HG03108 (cell line): ENCODE data around the gene DLGAP1.

Experiments used
- ATAC-seq: cut with Tn5 transposase; IDR thresholded peaks from one replicate; pipeline ENCODE4 v1.9.1; 2021; ENCODE audit warnings: moderate library complexity; ENCODE audit not compliant: unreplicated experiment

DLGAP1 gene

DNA sequence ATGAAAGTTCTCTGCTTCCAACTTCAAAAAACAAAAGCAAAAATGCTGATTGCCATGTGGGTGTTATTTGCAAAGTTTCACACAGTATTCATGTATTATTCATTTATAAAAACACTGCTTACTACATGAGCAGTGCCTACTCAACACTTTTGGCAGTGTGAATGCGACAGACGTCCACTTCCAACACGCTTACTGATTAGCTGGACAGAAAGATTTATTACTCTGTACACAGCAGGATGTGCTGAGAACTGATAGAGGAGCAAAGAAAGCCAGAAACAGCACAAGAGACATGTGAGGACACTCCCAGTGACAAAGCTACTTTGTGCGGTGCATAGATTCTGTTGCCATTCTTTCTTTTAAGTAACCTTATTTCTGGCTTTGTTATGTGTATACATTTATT, 258.8 kb downstream of the DLGAP1 start:
- no peak for ATAC-seq

DNA sequence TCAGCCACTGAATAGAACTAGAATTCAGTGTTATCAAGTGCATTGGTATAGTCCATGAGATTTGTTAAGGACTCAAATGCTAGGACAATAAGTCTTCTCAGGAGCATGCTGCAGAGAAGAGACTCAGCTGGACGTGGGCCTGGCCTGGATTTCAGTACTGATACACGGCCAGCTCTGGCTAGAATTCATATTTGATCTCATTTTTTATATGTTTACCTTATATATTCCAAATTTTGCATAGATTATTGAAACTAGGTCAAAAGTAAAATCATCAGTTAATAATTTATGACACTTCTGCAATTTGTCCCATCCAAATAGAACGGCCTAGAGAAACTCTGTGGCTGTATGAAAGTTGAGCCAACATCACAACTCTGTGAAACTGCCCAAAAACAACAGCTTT, 262.0 kb downstream of the DLGAP1 start:
- ATAC-seq = no peak

DNA sequence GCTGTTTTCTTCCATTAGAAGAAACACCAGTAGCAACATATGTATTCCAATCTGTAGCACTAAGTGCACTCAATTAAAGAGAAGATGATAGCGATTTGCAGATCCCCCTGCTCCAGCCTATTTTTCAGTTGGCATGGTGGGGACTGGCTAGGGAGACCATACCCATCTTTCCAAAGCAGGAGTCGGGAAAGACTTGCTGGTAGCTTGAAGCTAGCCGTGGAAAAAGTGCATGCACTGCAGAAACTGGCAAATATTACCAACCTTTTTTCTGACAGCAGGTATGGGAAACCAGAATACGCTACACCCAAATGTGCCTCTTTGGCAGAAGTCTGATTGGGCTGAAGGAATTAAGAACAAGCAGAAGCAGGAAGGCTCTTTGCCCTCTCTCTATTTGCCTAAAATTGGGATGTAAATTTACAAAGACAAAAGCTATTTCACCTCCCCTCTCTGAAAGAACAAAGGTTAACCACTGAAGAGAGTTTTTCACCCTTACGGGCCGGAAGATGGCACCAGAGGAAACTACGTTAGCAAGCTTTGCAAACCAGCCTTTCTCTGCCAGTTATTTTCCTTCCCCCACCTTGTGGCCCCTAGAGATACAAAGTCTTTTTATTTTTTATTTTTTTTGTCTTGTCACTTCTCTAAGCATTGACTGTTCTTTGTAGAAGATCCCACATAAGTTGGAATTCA, 273.1 kb downstream of the DLGAP1 start:
- ATAC-seq = no peak

DNA sequence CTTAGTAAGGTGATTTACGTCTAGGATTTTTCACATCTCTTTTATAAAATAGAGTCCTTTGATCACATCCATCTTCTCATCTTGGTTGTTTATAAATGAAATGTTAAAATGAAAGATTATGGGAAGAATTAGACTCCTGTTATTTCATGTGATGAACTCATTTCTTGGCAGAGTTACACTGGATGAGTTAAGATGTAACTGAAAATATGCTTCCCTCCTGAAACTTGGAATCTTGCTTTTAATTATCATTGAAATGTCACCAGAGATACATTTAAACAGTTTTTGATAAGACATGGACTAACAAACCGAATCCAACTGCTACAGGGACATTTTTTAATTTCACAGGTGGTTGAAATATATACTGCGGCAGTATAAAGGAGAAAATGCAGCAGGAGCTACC, 274.0 kb downstream of the DLGAP1 start:
- no peak for ATAC-seq

DNA sequence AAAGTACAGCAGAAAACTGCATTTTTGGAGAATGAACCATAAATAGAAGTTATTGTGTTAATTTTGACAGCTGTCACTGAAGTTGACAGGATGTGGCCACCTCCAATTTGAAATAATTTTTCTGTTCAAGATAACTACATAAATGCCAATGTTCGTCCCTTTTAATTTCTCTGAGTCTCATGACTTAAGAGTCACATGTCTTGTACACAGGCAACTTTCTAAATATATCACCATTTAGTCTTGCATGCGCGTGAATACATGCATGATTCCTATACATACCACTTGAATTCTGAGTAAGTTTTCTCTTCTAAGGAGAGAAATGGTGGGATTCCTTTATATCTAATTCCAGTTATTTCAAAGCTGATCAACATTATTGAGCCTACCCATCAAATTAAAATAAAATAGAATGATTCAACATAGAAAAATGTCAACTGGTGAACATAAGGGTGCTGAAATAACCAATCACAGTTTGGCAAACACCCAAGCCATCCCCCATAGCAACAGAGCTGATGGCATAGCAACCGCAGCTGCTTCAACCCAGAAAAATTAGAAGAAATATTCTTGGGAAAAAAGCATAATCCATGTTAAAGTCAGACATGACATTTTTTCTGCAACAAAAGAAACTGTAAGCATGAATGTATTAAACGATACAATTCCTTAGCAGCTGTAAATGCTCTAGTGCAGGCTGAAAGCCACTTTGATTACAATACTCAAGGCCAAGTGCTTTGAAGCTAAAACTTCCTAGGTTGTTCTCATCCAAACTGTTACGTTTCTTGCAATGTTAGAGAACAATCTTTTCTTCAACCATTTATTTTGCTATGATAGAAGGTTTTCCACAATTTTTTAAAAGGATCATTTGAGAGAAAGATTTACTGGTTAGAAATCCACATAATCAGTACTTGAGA, 282.7 kb downstream of the DLGAP1 start:
- ATAC-seq = no peak

DNA sequence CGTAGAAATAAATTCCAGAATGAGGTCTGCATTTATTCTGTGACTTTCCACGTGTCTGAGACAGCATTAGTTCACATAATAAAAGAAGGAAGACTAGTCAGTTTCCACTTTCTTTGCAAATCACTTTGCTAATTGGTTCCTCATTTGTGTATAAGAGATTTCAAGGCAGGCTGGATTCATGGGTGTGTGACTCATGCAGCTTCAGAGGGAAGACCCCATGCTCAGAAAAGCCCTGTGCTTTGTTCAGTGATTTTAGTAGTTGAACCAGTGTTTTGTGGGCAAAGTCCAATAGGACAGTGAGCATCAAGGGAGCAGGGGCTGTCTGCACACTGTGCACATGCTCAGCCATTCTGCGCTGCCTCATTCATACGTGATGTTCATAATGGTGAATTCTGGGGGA, 297.8 kb downstream of the DLGAP1 start:
- no peak for ATAC-seq

DNA sequence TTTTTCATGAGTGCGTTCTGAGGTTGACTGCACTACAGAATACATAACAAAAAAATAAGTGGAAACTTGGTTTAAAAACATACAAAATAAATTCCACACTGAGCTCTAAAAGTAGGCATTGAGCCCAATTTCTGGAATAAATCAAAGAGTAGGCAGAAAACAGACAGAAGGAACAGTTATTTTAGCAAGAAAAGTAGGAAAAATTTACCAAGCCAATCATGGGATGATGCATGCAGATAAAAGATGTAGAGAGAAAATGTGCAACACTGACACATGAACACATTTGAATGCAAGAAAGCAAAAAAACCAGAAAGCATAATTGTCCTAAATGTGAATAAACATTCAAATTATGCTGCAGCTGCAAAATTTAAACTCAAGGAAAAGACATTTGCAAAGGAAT, 308.3 kb downstream of the DLGAP1 start:
- ATAC-seq = no peak

DNA sequence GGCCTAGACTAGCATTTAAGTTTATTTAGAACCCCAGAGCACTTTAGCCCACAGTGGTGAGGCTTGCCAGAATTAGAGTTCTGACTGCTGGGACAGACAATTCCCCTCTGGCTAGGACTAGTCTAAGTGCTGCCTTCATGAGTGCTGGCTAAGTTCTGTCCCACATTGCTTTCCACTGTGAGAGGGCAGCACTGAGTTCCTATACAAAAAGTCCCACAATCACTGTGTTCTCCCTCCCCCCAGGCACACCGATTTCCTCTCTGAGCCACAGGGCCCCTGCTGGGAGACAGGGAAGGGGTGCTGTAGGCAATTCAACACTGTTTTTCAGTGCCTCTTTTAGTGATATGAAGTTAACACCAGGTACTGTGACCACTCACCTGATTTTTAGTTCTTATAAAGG, 310.9 kb downstream of the DLGAP1 start:
- no peak for ATAC-seq

DNA sequence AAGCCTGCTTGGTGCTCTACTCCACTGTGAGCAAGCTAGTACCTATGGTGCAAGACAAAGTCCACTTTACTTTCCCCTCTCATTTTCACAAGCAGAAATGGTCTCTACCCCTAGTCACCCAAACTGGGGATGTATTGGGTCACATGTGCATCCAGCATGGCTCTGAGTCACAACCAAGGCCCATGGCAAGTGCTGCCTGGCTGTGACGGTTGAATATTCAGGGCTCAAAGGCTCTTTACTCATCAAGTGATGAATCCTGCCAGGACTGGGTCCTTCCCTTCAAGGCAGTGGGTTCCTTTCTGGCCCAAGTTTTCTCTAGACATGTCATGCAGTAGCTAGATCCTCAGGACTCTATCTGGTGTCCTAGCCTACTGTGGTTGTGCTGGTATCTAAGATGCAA, 311.5 kb downstream of the DLGAP1 start:
- no peak for ATAC-seq

DNA sequence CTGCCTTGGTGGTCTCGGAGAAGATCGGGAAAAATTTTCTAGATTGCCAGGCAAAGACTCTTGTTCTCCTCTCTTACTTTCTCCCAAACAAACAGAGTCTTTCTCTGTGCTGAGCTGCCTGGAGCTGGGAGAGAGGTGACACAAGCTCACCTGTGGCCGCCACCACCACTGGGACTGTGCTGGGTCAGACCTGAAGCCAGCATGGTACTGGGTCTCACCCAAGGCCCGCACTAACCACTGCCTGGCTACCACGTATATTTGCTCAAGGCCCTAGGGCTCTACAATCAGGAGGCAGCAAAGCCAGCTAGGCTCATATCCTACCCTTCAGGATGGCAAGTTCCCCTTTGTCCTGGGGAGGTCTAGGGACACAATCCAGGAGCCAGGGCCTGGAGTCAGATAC, 312.2 kb downstream of the DLGAP1 start:
- no peak for ATAC-seq

DNA sequence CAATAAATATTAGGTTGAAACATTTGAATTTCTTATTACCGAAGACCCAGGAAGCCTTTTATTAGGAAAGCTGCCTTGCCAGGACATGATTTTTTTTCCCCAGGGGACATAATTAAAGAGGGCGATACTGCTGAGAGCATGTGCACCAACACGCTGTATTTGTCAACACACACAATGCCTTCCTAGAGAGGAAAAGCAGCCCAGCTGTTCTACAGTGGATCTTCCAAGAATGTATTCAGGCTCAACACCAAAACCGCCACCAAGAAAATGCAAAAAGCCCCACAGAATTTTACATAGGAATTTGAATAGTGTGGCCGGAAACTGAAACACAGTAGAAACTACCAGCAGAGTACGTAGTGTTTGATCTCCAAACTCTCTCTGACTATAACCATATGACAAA, 320.4 kb downstream of the DLGAP1 start:
- ATAC-seq = no peak

DNA sequence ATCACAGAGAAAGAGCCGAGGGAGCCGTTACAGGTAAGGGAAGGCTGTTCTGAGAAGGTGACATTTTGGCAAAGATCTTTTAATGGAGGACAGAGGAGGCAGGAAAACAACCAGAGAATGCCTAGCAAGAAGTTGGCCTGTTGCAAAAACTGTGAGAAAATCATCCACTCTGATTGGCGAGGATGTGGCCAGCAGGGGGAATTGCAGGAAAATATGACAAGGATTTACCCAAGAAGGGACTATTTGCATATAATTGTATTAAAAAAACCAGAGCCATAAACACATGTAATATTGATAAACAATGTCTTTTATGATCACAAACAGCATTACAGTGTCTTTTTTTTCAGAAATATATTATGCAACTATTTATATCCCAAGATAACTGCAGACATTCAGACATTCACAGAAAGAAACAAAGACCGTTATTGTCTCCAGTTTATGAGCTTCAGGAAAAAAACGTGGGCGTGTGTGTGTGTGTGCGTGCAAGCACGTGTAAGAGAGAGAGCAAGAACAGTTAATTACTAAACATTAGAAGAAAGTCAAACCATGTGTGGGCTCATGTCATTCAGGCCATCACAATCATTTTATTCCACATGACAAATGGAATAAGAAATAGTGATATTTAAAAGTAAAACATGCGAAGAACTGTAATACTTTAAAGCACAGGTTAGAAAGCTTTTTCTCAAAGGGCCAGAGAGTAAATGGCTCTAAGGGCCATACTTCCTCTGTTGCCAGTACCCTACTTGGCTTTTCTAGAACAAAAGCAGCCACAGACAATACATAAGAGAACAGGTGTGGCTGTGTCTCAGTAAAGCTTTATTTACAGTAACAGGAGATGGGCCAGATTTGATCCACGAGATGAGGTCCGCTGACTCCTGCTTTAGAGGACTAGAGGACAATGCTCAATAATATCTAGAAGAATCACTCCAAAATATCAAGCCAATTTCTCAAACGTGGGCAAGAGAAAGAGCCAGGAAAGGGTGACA, 324.1 kb downstream of the DLGAP1 start:
- no peak for ATAC-seq

DNA sequence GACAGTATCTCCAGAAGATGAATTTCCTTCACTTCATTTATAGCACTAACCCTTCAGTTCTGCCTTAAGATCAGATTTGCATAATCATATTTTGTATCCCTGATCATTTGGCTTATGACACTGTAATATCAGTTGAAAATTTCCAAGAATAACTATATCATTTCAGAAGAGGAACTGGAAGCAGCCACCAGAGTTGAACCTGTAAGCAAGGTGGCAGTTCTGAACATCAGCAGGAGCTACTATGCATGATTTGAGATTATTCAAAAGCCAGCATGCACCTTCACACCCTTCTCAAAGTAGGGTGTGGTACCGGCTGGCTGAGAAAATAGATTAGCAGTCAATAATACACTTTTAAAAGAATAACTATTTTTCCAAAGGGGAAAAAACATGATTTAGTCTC, 328.2 kb downstream of the DLGAP1 start:
- ATAC-seq = no peak

DNA sequence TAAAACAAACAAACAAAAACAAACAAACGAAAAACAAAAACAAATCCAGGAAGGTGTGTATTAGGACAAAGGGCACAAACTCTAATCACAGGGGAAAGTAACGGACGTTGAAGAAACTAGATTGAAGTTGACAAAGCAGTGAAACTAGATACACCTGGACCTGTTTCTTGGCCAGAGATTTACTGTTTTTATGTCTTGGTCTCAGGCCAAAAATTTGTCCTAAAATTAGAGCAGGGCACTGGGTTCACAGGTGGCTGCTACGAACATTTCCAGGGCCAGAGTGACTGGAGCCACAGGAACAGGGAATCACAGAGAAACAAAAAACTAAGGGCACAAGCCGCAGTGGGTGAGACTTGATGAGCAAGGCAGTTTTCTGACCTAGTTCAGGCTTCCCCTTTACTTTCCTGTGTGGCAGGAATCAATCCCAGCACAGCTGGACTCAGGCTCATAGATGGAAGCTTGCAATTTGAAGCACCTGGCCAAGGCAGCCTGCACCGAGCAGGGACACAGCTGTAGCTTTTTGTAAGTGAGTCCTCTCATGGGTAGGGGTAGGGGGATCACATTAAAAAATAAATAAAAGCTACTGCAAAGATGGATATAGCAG, 329.4 kb downstream of the DLGAP1 start:
- no peak for ATAC-seq

DNA sequence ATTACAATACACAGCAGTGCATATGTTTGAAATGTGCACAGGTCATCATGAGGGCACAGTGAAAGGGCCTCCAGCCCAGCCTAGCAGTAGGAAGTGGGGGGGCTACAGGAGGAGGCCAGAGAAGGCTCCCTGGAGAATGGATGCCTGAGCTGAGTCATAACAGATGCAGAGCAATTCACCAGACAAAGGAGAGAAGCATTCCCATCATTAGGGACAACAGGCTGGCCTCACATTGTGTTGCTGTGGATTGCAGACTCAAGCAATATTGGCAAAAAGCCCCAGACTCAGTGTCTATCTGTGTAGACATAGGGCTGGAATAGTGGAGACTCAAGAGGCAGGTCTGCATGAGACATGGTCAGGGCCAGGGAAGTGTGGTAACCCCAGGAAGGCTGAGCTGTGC, 329.9 kb downstream of the DLGAP1 start:
- ATAC-seq = no peak

DNA sequence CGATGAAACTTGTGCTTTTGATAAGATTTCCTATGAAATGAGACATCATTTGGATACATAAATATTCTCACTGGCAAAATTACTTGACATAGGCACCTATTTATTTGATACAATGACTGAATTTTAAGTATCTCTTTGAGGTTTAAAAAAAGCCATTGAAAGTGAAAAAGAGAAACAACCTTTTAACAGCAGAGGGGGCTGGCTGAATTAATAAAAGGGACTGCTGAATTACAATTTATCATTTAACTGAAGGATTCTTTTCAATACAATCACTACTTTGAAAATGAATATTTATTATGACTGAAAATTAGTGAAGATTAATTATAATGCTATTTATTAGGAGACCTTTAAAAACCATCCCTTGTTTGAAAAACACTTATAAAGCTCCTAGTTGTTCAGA, 335.3 kb downstream of the DLGAP1 start:
- no peak for ATAC-seq

DNA sequence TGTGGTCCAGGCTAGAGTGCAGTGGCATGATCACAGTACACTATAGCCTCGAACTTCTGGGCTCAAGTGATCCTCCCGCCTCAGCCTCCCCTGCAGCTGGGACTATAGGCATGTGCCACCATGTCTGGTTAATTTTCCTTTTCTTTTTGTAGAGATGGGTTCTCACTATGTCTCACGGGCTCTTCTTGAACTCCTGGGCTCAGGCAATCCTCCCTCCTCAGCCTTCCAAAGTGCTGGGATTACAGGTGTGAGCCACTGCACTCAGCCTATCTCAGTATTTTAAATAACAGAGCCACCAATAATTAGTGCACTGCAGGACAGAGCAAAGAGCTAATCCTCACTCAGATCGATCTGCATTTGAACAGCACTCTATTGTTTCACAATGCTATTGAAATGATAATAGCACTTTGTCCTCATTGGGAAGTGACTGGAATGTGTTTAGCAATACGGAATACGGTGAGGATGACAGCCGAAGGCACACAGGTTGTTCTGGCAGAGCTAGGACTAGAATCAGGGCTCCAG, 335.9 kb downstream of the DLGAP1 start:
- ATAC-seq = no peak

DNA sequence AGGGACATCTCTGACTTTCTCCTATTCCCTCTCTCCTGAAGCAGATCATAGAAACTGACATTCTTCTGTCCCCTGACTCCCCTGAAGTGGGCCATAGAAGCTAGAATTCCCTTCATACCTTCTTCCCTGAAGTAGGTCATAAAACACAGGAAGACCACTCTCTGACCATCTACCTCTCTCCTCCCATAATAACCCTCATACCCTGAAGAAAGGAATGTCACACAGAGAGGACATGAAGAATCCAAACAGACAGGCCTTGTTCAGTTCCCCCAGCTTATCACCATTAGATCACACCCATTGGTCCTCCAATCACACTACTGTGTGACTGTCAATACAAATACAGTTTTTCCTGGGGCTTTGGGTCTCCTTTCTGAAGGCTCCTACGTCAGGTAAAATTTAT, 347.1 kb downstream of the DLGAP1 start:
- ATAC-seq = no peak

DNA sequence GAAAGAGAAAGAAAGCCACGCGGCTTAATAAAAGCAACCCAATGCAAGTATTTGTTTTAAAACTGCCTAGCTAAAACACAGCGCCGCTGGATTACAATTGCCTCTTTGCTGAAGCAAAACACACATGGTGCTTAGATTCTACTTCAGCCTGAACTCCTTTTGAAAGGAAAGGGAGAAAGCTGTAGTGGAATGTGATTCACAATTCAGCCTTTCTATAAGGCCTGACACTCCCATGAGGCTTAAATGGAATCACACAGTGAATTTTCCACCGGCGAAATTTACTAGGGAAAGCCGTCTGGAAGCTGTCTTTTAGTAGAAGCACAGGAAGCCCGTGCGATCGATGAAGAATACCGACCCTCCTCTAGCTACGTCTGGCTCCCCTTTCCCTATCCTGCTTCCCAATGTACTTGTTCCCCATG, 348.0 kb downstream of the DLGAP1 start:
- no peak for ATAC-seq

DNA sequence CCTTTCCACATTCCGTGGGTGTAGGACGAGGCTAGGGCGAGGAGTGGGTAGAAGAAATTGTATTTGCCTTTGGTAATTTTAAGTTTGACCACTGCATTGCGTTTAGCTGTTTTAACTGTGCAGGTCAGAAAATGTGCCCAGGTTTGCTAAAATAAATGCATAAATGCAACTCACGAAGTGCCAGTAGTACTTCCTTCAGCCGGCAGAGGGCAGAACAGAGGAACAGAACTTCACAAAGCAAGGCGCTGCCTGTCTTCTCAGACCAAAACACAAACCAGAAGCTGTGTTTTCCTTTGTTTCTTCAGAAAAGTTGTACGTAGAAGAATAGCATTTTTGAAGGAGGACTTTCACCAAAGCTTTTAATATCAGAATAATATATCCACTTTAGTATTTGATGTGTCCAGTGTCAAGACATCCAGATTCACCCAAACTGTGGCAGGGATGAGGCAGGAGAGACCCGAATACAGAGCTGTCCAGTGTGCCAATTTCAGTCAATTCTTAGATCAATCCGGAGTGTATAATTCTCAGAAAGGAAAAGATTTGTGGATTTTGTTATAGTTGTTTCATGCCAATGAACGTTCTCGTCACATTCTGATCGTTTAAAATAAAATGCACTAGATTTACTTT, 348.6 kb downstream of the DLGAP1 start:
- ATAC-seq = no peak
